Nephron (organoid): ENCODE results near the gene MDM4.

Experiments
- H3K27ac Mint-ChIP-seq, 3 experiments: 2 replicates each; pipeline ENCODE4 v1.8.0; 2020; ENCODE audit warnings: mixed read lengths in 3 of 3, mild to moderate bottlenecking in 2 of 3, moderate library complexity in 1 of 3
- H3K27me3 Mint-ChIP-seq: 2 replicates; pipeline ENCODE4 v1.8.0; 2021; ENCODE audit warnings: low read depth, mild to moderate bottlenecking, moderate library complexity, mixed read lengths
- H3K36me3 Mint-ChIP-seq: 2 replicates; pipeline ENCODE4 v1.8.0; 2020; ENCODE audit warnings: low read depth, mixed read lengths
- H3K4me1 Mint-ChIP-seq: 2 replicates; pipeline ENCODE4 v1.8.0; 2020; ENCODE audit warnings: mixed read lengths
- H3K4me3 Mint-ChIP-seq, 3 experiments: 2 replicates each; pipeline ENCODE4 v1.8.0; 2020; ENCODE audit warnings: mild to moderate bottlenecking in 3 of 3, mixed read lengths in 3 of 3, moderate library complexity in 2 of 3
- H3K9me3 Mint-ChIP-seq: 2 replicates; pipeline ENCODE4 v1.8.0; 2020; ENCODE audit warnings: mixed read lengths
- CTCF ChIP-seq, 3 experiments: fragments of 200-600 bp; sonication (generic); IDR thresholded peaks; one replicate each; pipeline ENCODE4 v1.5.0; 2021; ENCODE audit warnings: antibody characterized with exemption in 3 of 3; ENCODE audit not compliant: unreplicated experiment in 3 of 3

The MDM4 gene

GRCh38 chr1:204563780-204564179, 47.6 kb downstream of the MDM4 start:
- Mint-ChIP-seq H3K4me3 (no peak overlapping the region), H3K4me1 (peaks cover 19% of the 10 kb centered on the region), H3K9me3 (no peaks in the 10 kb centered on the region), H3K36me3 (peaks cover 7% of the 10 kb centered on the region), H3K27me3 (peaks cover 3% of the 10 kb centered on the region), H3K27ac (no peak overlapping the region)
- no peak for TF ChIP-seq CTCF (IDR thresholded peaks at IDR 0.05; ENCODE audit: unreplicated experiment in 3 of 3)

GRCh38 chr1:204564835-204565234, 48.6 kb downstream of the MDM4 start:
- Mint-ChIP-seq H3K36me3 (peaks cover 7% of the 10 kb centered on the region), H3K9me3 (no peaks in the 10 kb centered on the region)
- no peak for TF ChIP-seq CTCF (IDR thresholded peaks at IDR 0.05; ENCODE audit: unreplicated experiment in 3 of 3)

GRCh38 chr1:204565617-204566582, 49.7 kb downstream of the MDM4 start:
- H3K27me3 Mint-ChIP-seq: peaks cover 3% of the 10 kb centered on the region
- H3K4me3 Mint-ChIP-seq: peak overlapping the region; percentile 12 to 56 (median 29)
- peak overlapping the region in 2 of 3 experiments; percentile 3 to 20 for H3K27ac Mint-ChIP-seq
- peaks cover under 1% of the 10 kb centered on the region for H3K36me3 Mint-ChIP-seq
- peak; percentile 73 to 79 (median 75) for TF ChIP-seq CTCF (IDR thresholded peaks at IDR 0.05; ENCODE audit: unreplicated experiment in 3 of 3)
- H3K4me1 Mint-ChIP-seq: peaks cover 21% of the 10 kb centered on the region
- H3K9me3 Mint-ChIP-seq: no peaks in the 10 kb centered on the region

More at GRCh38 chr1:204564835-204565234, 48.6 kb downstream of the MDM4 start:
- Mint-ChIP-seq H3K27me3 (peaks cover 3% of the 10 kb centered on the region), H3K27ac (no peak overlapping the region), H3K4me1 (peaks cover 27% of the 10 kb centered on the region), H3K4me3 (no peak overlapping the region)

GRCh38 chr1:204566583-204566955, 50.4 kb downstream of the MDM4 start:
- H3K36me3 Mint-ChIP-seq: no peaks in the 10 kb centered on the region

GRCh38 chr1:204567071-204567470, 50.9 kb downstream of the MDM4 start:
- Mint-ChIP-seq H3K36me3 (no peaks in the 10 kb centered on the region), H3K27me3 (peaks cover 3% of the 10 kb centered on the region), H3K27ac (no peak overlapping the region), H3K4me3 (no peak overlapping the region), H3K9me3 (no peaks in the 10 kb centered on the region), H3K4me1 (peaks cover 21% of the 10 kb centered on the region)
- no peak for TF ChIP-seq CTCF (IDR thresholded peaks at IDR 0.05; ENCODE audit: unreplicated experiment in 3 of 3)

More at GRCh38 chr1:204566583-204566955, 50.4 kb downstream of the MDM4 start:
- Mint-ChIP-seq H3K27me3 (peaks cover 3% of the 10 kb centered on the region), H3K9me3 (no peaks in the 10 kb centered on the region), H3K4me1 (peaks cover 21% of the 10 kb centered on the region), H3K4me3 (no peak overlapping the region), H3K27ac (peak overlapping the region in 1 of 3 experiments; percentile 3)
- no peak for TF ChIP-seq CTCF (IDR thresholded peaks at IDR 0.05; ENCODE audit: unreplicated experiment in 3 of 3)
